ENCODE measurements around the gene SHC2. TPM values are rescaled to one million over a fixed set of nuclear protein-coding genes. Genes with fewer than 3 reads are reported as not detected.
A peak's percentile ranks its signal among the peaks of the same experiment; 100 is the strongest.

The SHC2 gene
- total RNA-seq, 1 donor from 2014 or later, result 343 TPM

- DNase-seq, result no peak
- Mint-ChIP-seq H3K9me3 (ENCODE audit: unreplicated experiment) (peaks cover 20% of the 10 kb centered on the region), H3K27me3 (ENCODE audit: unreplicated experiment) (peaks cover 13% of the 10 kb centered on the region), H3K4me3 (ENCODE audit: unreplicated experiment) (no peak overlapping the region), H3K36me3 (ENCODE audit: unreplicated experiment) (peaks cover 9% of the 10 kb centered on the region), H3K4me1 (ENCODE audit: low read depth, unreplicated experiment) (peaks cover 5% of the 10 kb centered on the region), H3K27ac (ENCODE audit: unreplicated experiment) (peak overlapping the region; percentile 76)
- TF ChIP-seq CTCF (IDR thresholded peaks at IDR 0.05; ENCODE audit: partially characterized antibody, unreplicated experiment), result no peak
These were observed 38.5 kb downstream of the SHC2 start for GRCh38 chr19:422213-422916.

GRCh38 chr19:419721-420515 lies 40.9 kb downstream of the SHC2 start:
- H3K4me1 Mint-ChIP-seq (ENCODE audit: low read depth, unreplicated experiment), result peaks cover 6% of the 10 kb centered on the region
- TF ChIP-seq CTCF (IDR thresholded peaks at IDR 0.05; ENCODE audit: partially characterized antibody, unreplicated experiment), result no peak
- no peak overlapping the region for H3K4me3 Mint-ChIP-seq (ENCODE audit: unreplicated experiment)
- peaks cover 10% of the 10 kb centered on the region for H3K9me3 Mint-ChIP-seq (ENCODE audit: unreplicated experiment)
- peaks cover 12% of the 10 kb centered on the region for H3K27me3 Mint-ChIP-seq (ENCODE audit: unreplicated experiment)
- peaks cover 9% of the 10 kb centered on the region for H3K36me3 Mint-ChIP-seq (ENCODE audit: unreplicated experiment)
- DNase-seq, result no peak
- H3K27ac Mint-ChIP-seq (ENCODE audit: unreplicated experiment), result no peak overlapping the region

GRCh38 chr19:418761-419671 lies 41.8 kb downstream of the SHC2 start:
- Mint-ChIP-seq H3K4me1 (ENCODE audit: low read depth, unreplicated experiment) (peaks cover 6% of the 10 kb centered on the region), H3K4me3 (ENCODE audit: unreplicated experiment) (no peak overlapping the region), H3K36me3 (ENCODE audit: unreplicated experiment) (peaks cover 9% of the 10 kb centered on the region), H3K27me3 (ENCODE audit: unreplicated experiment) (peaks cover 10% of the 10 kb centered on the region), H3K27ac (ENCODE audit: unreplicated experiment) (peak overlapping the region; percentile 59), H3K9me3 (ENCODE audit: unreplicated experiment) (peaks cover 10% of the 10 kb centered on the region)
- peak; percentile 12 for DNase-seq
- no peak for TF ChIP-seq CTCF (IDR thresholded peaks at IDR 0.05; ENCODE audit: partially characterized antibody, unreplicated experiment)

GRCh38 chr19:416416-416815 lies 44.4 kb downstream of the SHC2 start:
- H3K27ac Mint-ChIP-seq (ENCODE audit: unreplicated experiment), result no peak overlapping the region

More at GRCh38 chr19:416416-416815, 44.4 kb downstream of the SHC2 start:
- peaks cover 7% of the 10 kb centered on the region for H3K36me3 Mint-ChIP-seq (ENCODE audit: unreplicated experiment)
- TF ChIP-seq CTCF (IDR thresholded peaks at IDR 0.05; ENCODE audit: partially characterized antibody, unreplicated experiment), result no peak
- no peak overlapping the region for H3K4me3 Mint-ChIP-seq (ENCODE audit: unreplicated experiment)
- peaks cover 6% of the 10 kb centered on the region for H3K9me3 Mint-ChIP-seq (ENCODE audit: unreplicated experiment)
- peak; percentile 11 for DNase-seq
- peaks cover 9% of the 10 kb centered on the region for H3K27me3 Mint-ChIP-seq (ENCODE audit: unreplicated experiment)
- H3K4me1 Mint-ChIP-seq (ENCODE audit: low read depth, unreplicated experiment), result peaks cover 8% of the 10 kb centered on the region

Data from glutamatergic neuron (in vitro differentiated cells).